Stimulated activated CD8-positive, alpha-beta memory T cell treated with anti-CD3 and anti-CD28 coated beads, Interleukin-4, amount 100 ng/mL, for 4 hours (primary cell): ENCODE data around the gene TTYH2.
"Not testable (repeated sequence)": the region's sequence is repeated elsewhere in the genome, so short reads cannot be mapped to it uniquely, and the experiment has no call there.

Experiments used
- DNase-seq, 2 donors: peaks; one replicate each; pipeline ENCODE4 v3.0.0-alpha.2; 2020; ENCODE audit warnings: low read depth in 2 of 2, low spot score in 1 of 2

Gene TTYH2

GRCh38 chr17:74259667-74260524, 46.5 kb downstream of the TTYH2 start:
- DNase-seq = no peak

- no peak for DNase-seq
Observed at GRCh38 chr17:74260525-74260850, 47.1 kb downstream of the TTYH2 start.

GRCh38 chr17:74262601-74263000, 49.2 kb downstream of the TTYH2 start:
- DNase-seq = no peak

- not testable (repeated sequence) for DNase-seq
Observed at GRCh38 chr17:74267054-74267453, 53.7 kb downstream of the TTYH2 start.

GRCh38 chr17:74267579-74267978, 54.2 kb downstream of the TTYH2 start:
- DNase-seq = no peak

GRCh38 chr17:74267987-74268499, 54.7 kb downstream of the TTYH2 start:
- no peak for DNase-seq

- no peak for DNase-seq
Observed at GRCh38 chr17:74268558-74268957, 55.2 kb downstream of the TTYH2 start.

GRCh38 chr17:74270333-74270732, 57.0 kb downstream of the TTYH2 start:
- no peak for DNase-seq

GRCh38 chr17:74271281-74271680, 57.9 kb downstream of the TTYH2 start:
- DNase-seq = no peak

- no peak for DNase-seq
Observed at GRCh38 chr17:74271901-74272561, 58.7 kb downstream of the TTYH2 start.

- no peak for DNase-seq
Observed at GRCh38 chr17:74272731-74273201, 59.4 kb downstream of the TTYH2 start.

- no peak for DNase-seq
Observed at GRCh38 chr17:74274060-74274708, 60.8 kb downstream of the TTYH2 start, which contains the start of gene DNAI2. DNAI2 (plus strand) TSS chr17:74274234; CDS start chr17:74281818, 7,584 bp downstream.

GRCh38 chr17:74274709-74275340, 61.5 kb downstream of the TTYH2 start:
- DNase-seq = no peak

GRCh38 chr17:74276051-74276476, 62.7 kb downstream of the TTYH2 start:
- no peak for DNase-seq

- DNase-seq = no peak
Observed at GRCh38 chr17:74276541-74277009, 63.2 kb downstream of the TTYH2 start.

- DNase-seq = no peak
Observed at GRCh38 chr17:74277935-74278334, 64.6 kb downstream of the TTYH2 start.

GRCh38 chr17:74279617-74280016, 66.2 kb downstream of the TTYH2 start:
- DNase-seq = not testable (repeated sequence)

GRCh38 chr17:74280093-74280513, 66.7 kb downstream of the TTYH2 start:
- peak in 1 of 2 donors; percentile 24 for DNase-seq

- no peak for DNase-seq
Observed at GRCh38 chr17:74281799-74282198, 68.4 kb downstream of the TTYH2 start.

GRCh38 chr17:74282274-74282586, 68.9 kb downstream of the TTYH2 start:
- DNase-seq = not testable (repeated sequence)
